HG02885 (cell line): ENCODE data around the gene KCNA2.

Experiments used
- ATAC-seq: cut with Tn5 transposase; IDR thresholded peaks from one replicate; pipeline ENCODE4 v1.9.1; 2021; ENCODE audit warnings: mild to moderate bottlenecking; ENCODE audit not compliant: unreplicated experiment, poor library complexity

Gene KCNA2

GRCh38 chr1:110630839-110631663, 24.9 kb upstream of the KCNA2 start:
- ATAC-seq, result peak; percentile 52

GRCh38 chr1:110628323-110629105, 22.4 kb upstream of the KCNA2 start:
- ATAC-seq, result no peak

- ATAC-seq, result no peak
These were observed 21.6 kb upstream of the KCNA2 start for GRCh38 chr1:110627764-110628163.

- ATAC-seq, result no peak
These were observed 20.7 kb upstream of the KCNA2 start for GRCh38 chr1:110626889-110627288.

GRCh38 chr1:110620686-110621085, 14.5 kb upstream of the KCNA2 start:
- ATAC-seq, result no peak

GRCh38 chr1:110620250-110620615, 14.1 kb upstream of the KCNA2 start:
- no peak for ATAC-seq

- peak; percentile 84 for ATAC-seq
These were observed 13.5 kb upstream of the KCNA2 start for GRCh38 chr1:110619412-110620249.

GRCh38 chr1:110618668-110619067, 12.5 kb upstream of the KCNA2 start:
- no peak for ATAC-seq

GRCh38 chr1:110617589-110617988, 11.4 kb upstream of the KCNA2 start:
- ATAC-seq, result no peak

DNA sequence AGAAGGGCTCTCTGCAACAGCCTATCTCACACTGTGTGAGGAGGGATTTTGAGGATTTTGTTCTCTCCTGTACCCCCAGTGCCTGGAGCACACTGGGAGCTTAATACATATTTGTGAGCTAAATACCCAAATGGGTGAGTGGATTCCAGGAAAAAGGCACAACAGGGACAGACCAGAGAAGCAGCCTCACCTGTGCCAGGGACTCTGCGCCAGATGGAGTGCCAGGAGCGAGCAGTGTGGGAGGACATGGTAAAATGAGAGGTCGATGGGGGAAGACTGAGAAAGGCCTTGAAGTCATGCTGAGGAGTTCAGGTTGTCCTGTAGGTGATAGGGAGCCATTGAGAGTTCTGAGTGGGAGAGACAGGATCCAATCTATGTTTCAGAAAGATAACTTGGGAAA, 11.0 kb upstream of the KCNA2 start:
- ATAC-seq, result no peak

- no peak for ATAC-seq
These were observed 10.4 kb upstream of the KCNA2 start for GRCh38 chr1:110616587-110616986.

- ATAC-seq, result no peak
These were observed 9.5 kb upstream of the KCNA2 start for GRCh38 chr1:110615548-110616130.

DNA sequence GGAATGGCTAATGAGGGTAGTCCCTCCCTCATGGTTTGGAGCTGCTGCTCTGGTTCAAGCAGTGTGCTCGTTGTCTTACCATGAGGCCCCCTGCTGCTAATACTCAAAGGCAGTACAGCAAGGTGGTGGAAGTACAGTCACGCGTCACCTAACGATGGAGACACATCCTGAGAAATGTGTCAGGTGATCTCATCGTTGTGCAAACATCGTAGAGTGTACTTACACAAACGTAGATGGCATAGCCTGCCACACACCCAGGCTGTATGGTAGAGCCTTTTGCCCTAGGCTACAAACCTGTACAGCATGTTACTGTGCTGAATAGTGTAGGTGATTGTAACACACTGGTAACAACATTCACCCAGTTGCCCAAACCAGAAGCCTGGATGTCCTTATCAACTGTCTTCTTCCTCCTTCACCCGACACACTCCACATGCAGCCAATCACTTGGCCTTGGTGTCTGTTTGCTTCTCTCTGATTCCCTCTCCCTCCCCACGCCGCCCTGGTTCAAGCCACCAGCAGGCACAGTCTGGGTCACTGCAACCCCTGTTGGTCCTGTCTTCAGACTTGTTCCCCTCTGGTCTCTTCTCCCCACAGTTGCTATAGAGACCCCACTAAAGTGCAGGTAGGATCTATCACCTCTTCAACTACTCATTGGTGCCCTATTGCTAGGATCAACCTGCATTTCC, 6.0 kb upstream of the KCNA2 start:
- no peak for ATAC-seq

GRCh38 chr1:110610696-110611286, 4.6 kb upstream of the KCNA2 start:
- ATAC-seq, result no peak

DNA sequence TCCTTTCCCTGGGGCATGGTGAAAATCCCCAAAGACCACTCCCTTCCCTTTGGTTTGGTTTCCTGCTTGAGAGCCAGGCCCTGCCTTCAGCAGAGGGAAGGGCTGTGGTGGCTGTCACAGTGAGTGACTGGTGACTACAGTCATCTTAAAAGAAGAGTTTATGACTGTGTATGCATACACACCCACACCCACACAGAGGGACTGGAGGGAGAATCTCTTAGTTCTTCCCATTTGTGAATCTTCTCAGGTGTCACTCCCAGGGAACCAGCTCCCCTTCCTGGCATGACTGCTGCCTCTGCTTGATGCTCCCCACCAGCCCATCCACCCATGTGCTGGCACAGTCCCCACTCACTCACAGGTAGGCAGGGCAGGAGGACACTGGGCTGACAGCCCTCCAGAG, 3.9 kb upstream of the KCNA2 start:
- no peak for ATAC-seq

DNA sequence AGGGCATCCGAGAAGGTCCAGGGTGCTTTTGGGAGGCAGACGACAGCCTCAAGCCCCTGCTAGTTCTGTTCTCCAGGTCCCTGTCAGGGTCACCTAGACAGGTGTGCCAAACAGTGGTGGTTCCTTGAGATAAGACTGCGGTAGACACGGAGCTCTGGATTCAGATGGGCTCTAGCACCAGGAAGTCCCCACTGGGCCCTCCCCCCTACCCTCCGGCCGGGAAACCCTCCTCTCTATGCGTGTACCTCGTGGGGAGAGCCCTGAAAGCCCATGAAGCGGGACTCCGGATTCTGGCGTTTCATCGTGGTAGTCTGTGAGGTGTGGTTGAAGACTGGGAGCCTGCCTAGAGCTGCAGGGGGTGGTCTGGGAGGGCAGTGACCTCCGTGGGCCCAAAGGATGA, 2.1 kb upstream of the KCNA2 start:
- no peak for ATAC-seq

- no peak for ATAC-seq
These were observed 1.5 kb upstream of the KCNA2 start for GRCh38 chr1:110607536-110608230.

DNA sequence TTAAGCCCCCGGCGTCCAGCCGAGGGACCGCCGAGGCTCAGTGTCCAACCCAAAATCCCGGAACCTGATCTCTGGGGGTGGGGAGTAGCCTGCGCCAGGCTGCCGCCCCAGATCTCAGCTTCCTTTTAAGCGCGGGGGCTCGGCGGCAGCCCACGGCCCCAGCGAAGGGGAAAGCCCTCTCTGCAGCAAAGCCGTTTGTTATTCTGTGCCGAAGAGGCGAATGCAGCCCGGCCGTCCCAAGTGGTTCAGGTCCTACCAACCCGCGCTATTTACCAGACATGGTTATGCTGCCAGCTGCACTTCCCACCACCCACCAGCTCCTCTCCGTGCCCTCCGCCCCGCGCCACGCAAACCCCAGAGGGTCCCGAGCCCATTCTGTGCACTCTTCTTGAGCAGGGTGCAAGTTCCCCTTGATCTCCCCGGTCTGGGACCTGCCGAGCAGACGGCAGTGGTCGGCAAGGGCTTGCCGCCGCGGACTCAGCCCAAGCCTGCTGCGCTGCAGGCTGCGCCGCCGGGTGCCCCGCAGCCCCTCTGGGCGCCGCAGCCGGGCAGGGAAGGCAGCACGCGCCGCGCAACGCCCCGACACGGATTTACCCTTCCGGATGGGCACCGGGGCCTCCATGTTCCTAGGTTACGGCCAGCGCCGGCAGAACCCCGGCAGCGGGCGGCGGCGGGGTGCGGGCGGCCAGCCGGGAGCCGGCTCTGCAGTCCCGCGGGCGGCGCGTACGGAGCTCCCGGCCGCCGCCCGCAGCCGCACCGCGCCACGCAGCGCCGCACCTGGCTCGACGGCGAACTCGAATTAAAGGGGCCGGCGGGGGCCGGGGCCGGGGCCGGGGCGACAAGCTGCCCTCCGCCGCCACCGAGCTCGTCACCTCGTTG, 738 bp upstream of the KCNA2 start:
- ATAC-seq, result no peak
